Natural killer cell (primary cell): ENCODE data around the gene SRGN. TPM values are rescaled to one million over a fixed set of nuclear protein-coding genes. Genes with fewer than 3 reads are reported as not detected.

ENCODE experiments used
- ATAC-seq, 3 donors: fragments of 150-1000 bp in 2 of 3; fragments of 200-7000 bp in 1 of 3; cut with Tn5 transposase; 1 replicate in 1 of 3; 2 replicates in 2 of 3; pipeline ENCODE4 v1.10.0; 2021; ENCODE audit warnings: mild to moderate bottlenecking in 2 of 3, moderate library complexity in 2 of 3
- DNase-seq, 2 donors: peaks; one replicate each; pipeline versions ENCODE4 v3.0.0 to v3.0.0-alpha.2; 2013 to 2021; ENCODE audit warnings: mixed read lengths in 1 of 2
- H3K27ac ChIP-seq: one replicate; pipeline ENCODE4 v1.5.1; 2013; ENCODE audit warnings: mild to moderate bottlenecking, low read length
- H3K27me3 ChIP-seq: one replicate; pipeline ENCODE4 v1.6.1; 2013; ENCODE audit warnings: low read length; ENCODE audit not compliant: control insufficient read depth, insufficient read depth
- H3K36me3 ChIP-seq: one replicate; pipeline ENCODE4 v1.6.1; 2013; ENCODE audit warnings: low read length; ENCODE audit not compliant: control insufficient read depth, insufficient read depth
- H3K4me1 ChIP-seq: one replicate; pipeline ENCODE4 v1.6.1; 2013; ENCODE audit warnings: low read length; ENCODE audit not compliant: control insufficient read depth, insufficient read depth
- H3K4me3 ChIP-seq: one replicate; pipeline ENCODE4 v1.5.1; 2013; ENCODE audit warnings: low read length
- H3K9me3 ChIP-seq: one replicate; pipeline ENCODE4 v1.6.1; 2013; ENCODE audit warnings: low read length; ENCODE audit not compliant: control insufficient read depth, insufficient read depth
- H3K27ac Mint-ChIP-seq, 2 donors: one replicate each; pipeline ENCODE4 v1.8.0; 2022; ENCODE audit warnings: mild to moderate bottlenecking in 2 of 2, mixed read lengths in 2 of 2, moderate library complexity in 1 of 2
- H3K27me3 Mint-ChIP-seq, 2 donors: one replicate each; pipeline ENCODE4 v1.8.0; 2022; ENCODE audit warnings: low read depth in 2 of 2, mixed read lengths in 2 of 2
- H3K36me3 Mint-ChIP-seq: one replicate; pipeline ENCODE4 v1.8.0; 2022; ENCODE audit warnings: mixed read lengths
- H3K4me1 Mint-ChIP-seq, 2 donors: one replicate each; pipeline ENCODE4 v1.8.0; 2022; ENCODE audit warnings: mixed read lengths in 2 of 2
- H3K4me3 Mint-ChIP-seq: one replicate; pipeline ENCODE4 v1.8.0; 2022; ENCODE audit warnings: mild to moderate bottlenecking, moderate library complexity, mixed read lengths
- H3K9me3 Mint-ChIP-seq, 2 donors: one replicate each; pipeline ENCODE4 v1.8.0; 2022; ENCODE audit warnings: mixed read lengths in 2 of 2
- WGBS: methylation state at CpG from one replicate; pipeline ENCODE4 v1.1.7; 2013; ENCODE audit warnings: missing lambda C conversion rate; ENCODE audit not compliant: insufficient coverage; 5-methylcytosine and 5-hydroxymethylcytosine counted together
- intact Hi-C: fragments of 100-400 bp; cut with micrococcal nuclease; formaldehyde crosslinking; loops from one replicate; pipeline ENCODE4 v1.14.2; 2022
- total RNA-seq, 4 donors: library from RNA; stranded (reverse); fragments of 120-200 nt in 1 of 4; gene quantifications; one replicate each; pipeline versions ENCODE4 v1.2.3 to v1.2.4, GENCODE V29; 2013 to 2022
- TF ChIP-seq, protein P1 (sequence below): fragments of 200-600 bp; IDR thresholded peaks from one replicate; pipeline ENCODE4 v1.8.0; 2022; ENCODE audit warnings: antibody characterized with exemption

The SRGN gene
- total RNA-seq, 3 donors from 2014 or later (not counting 1 experiment from before 2014, with no cell fraction given), result 636 to 954 (median 778) TPM

DNA sequence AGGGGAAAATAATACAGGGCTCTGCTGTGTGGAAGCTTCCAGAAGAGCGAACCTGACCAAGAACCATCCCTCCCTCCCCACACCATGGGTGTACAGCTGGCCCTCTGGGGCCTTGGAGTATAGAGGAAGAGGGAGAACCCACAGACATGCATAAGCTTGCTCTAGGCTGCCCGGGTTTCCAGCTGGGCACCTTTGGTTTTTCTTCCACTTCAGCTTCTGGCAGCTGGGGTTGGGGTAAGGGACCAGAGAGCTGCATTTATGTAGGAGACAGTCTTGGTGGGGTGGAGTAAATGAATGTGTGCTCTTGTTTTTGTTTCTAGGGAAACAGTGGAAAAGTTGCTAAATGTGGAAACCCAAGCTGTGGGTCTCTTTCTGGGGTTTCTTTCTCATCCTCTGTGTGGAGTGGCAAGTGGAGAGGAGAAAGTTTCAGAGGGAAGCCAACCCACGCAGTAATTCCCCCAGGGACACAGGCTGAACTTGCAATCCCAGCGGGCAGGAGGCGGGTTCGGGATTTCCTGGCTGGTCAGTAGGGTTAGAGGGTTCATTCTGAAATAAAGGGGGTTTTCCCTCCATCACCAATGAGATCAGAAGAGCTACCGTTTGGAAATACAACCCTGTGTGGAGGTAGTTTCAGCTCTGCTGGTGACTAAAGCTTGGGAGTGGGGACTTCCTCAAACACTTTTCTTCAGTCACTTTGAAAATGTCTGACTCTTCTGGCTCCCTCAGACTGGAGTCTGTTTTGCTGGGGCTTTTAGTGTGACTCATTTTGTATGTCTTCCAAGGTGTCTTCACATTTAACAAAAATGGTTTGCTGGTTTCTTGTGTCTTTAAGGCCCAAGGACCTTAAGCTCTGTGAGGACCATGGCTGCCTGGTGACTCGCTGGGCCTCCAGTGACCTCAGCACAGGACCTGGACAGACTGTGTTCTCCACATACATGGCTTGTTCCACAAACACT lies 22.2 kb upstream of the SRGN start:
- H3K27ac ChIP-seq, result peak overlapping the region; percentile 20
- no peaks in the 10 kb centered on the region for H3K27me3 ChIP-seq
- H3K9me3 ChIP-seq, result no peaks in the 10 kb centered on the region
- Mint-ChIP-seq H3K27ac (peak overlapping the region in 1 of 2 donors; percentile 67), H3K4me1 (peaks cover 20 to 25% of the 10 kb centered on the region in 2 donors), H3K9me3 (no peaks in the 10 kb centered on the region), H3K36me3 (no peaks in the 10 kb centered on the region), H3K4me3 (no peak overlapping the region), H3K27me3 (no peaks in the 10 kb centered on the region)
- TF ChIP-seq, protein P1, sequence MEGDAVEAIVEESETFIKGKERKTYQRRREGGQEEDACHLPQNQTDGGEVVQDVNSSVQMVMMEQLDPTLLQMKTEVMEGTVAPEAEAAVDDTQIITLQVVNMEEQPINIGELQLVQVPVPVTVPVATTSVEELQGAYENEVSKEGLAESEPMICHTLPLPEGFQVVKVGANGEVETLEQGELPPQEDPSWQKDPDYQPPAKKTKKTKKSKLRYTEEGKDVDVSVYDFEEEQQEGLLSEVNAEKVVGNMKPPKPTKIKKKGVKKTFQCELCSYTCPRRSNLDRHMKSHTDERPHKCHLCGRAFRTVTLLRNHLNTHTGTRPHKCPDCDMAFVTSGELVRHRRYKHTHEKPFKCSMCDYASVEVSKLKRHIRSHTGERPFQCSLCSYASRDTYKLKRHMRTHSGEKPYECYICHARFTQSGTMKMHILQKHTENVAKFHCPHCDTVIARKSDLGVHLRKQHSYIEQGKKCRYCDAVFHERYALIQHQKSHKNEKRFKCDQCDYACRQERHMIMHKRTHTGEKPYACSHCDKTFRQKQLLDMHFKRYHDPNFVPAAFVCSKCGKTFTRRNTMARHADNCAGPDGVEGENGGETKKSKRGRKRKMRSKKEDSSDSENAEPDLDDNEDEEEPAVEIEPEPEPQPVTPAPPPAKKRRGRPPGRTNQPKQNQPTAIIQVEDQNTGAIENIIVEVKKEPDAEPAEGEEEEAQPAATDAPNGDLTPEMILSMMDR, result no peak
- intact Hi-C loops, result no loop called here
- DNase-seq (peak in 1 of 2 donors; percentile 34), ATAC-seq (peak; percentile 33 to 41 (median 38))
- peaks cover 34% of the 10 kb centered on the region for H3K4me1 ChIP-seq
- H3K4me3 ChIP-seq, result no peak overlapping the region
- WGBS, result 52% methylated on average over 3 of the region's 8 CpGs
- H3K36me3 ChIP-seq, result no peaks in the 10 kb centered on the region

DNA sequence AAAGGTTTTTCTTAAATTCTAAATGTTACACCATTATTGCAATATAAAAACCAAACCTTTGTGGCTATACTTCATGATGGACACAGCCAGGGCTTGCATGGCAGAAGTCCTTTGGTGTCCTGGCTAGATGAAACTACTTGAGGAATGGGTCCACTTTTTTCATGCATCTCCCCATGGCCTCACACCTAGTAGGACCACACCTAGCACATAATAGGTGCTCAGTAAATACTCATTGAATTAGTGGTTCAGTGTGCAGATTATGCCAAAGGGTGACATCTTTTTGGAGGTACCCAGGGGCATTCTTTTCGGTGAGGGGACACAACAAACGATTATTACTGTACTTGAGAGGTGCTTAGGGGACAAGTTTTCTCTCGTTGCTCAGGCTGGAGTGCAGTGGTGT lies 20.7 kb upstream of the SRGN start:
- ATAC-seq (no peak), DNase-seq (no peak)
- Mint-ChIP-seq H3K36me3 (no peaks in the 10 kb centered on the region), H3K4me1 (peaks cover 8 to 14% of the 10 kb centered on the region in 2 donors), H3K27ac (no peak overlapping the region), H3K9me3 (no peaks in the 10 kb centered on the region), H3K4me3 (no peak overlapping the region), H3K27me3 (no peaks in the 10 kb centered on the region)
- Histone ChIP-seq H3K9me3 (no peaks in the 10 kb centered on the region), H3K4me3 (no peak overlapping the region), H3K27ac (no peak overlapping the region), H3K4me1 (peaks cover 19% of the 10 kb centered on the region), H3K27me3 (no peaks in the 10 kb centered on the region), H3K36me3 (no peaks in the 10 kb centered on the region)
- TF ChIP-seq, protein P1, result no peak
- 88% methylated on average over 3 of the region's 3 CpGs for WGBS
- intact Hi-C loops, result no loop called here

DNA sequence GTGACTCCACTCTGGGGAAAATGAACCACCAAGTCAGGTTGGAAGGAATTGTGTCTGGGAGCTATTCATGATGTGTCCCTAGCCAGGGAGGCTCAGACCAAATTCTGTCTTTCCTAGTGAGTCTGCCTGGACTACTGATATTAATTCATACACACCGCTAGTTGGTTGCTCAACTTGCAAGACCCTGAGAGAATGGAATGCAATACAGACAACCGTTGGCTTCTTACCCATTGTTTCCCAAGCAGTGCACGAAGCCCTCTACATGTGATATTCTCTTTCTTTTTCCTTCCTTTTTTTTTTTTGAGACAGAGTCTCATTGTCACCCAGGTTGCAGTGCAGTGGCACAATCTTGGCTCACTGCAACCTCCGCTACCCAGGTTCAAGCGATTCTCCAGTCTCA lies 19.4 kb upstream of the SRGN start:
- intact Hi-C loops, result no loop called here
- H3K27ac Mint-ChIP-seq, result no peak overlapping the region
- TF ChIP-seq, protein P1, result no peak
- H3K27me3 Mint-ChIP-seq, result no peaks in the 10 kb centered on the region
- no peak overlapping the region for H3K4me3 ChIP-seq
- H3K9me3 Mint-ChIP-seq, result no peaks in the 10 kb centered on the region
- DNase-seq (no peak), ATAC-seq (no peak)
- H3K36me3 Mint-ChIP-seq, result no peaks in the 10 kb centered on the region
- H3K9me3 ChIP-seq, result no peaks in the 10 kb centered on the region
- H3K4me1 ChIP-seq, result peaks cover 25% of the 10 kb centered on the region
- no peaks in the 10 kb centered on the region for H3K36me3 ChIP-seq
- no peak overlapping the region for H3K27ac ChIP-seq
- H3K27me3 ChIP-seq, result no peaks in the 10 kb centered on the region
- H3K4me3 Mint-ChIP-seq, result no peak overlapping the region
- 91% methylated on average over 5 of the region's 5 CpGs for WGBS
- H3K4me1 Mint-ChIP-seq, result peaks cover 15 to 24% of the 10 kb centered on the region in 2 donors
